A549 (cell line): ENCODE measurements around the gene CACNA2D4. TPM values are rescaled to one million over a fixed set of nuclear protein-coding genes. Genes with fewer than 3 reads are reported as not detected.

ENCODE experiments used
- ATAC-seq, 2 experiments: fragments of 200-7000 bp in 1 of 2; fragments of >200 bp in 1 of 2; cut with Nextera tagmentation in 1 of 2; cut with Tn5 transposase in 1 of 2; 3 replicates each; pipeline versions ENCODE4 v1.8.0 to v1.9.1; 2018 to 2020; ENCODE audit warnings: mild to moderate bottlenecking in 1 of 2, moderate library complexity in 1 of 2
- CTCF ChIA-PET: fragments of 300-600 bp; sonication (Branson Sonifier 250); formaldehyde crosslinking; extraction: SDS; loops from one replicate; lab custom pipeline; 2021; ENCODE audit warnings: antibody characterized with exemption, inconsistent platforms; lab: Yijun Ruan, JAX
- POLR2A ChIA-PET: fragments of 350-600 bp; formaldehyde crosslinking; extraction: SDS; loops from one replicate; lab custom pipeline; 2021; ENCODE audit warnings: antibody characterized with exemption, inconsistent platforms; lab: Yijun Ruan, JAX
- DNase-seq, 2 experiments: peaks; one replicate each; pipeline versions ENCODE4 v3.0.0 to v3.0.0-alpha.2; 2011 to 2016; ENCODE audit warnings: low read depth in 1 of 2, low spot score in 1 of 2
- FAIRE-seq: peaks from 2 replicates; lab custom pipeline; 2011; peaks lifted over from hg19 to GRCh38; lab: Jason Lieb, UNC
- H3K27ac ChIP-seq, 2 experiments: fragments of >200 bp; sonication (Bioruptor Twin); formaldehyde crosslinking; 3 replicates each; pipeline ENCODE4 v1.5.1; 2016 to 2017
- H3K4me1 ChIP-seq: fragments of >200 bp; sonication (Bioruptor Twin); formaldehyde crosslinking; 3 replicates; pipeline ENCODE4 v1.6.1; 2016
- H3K4me2 ChIP-seq: fragments of >200 bp; sonication (Bioruptor Twin); formaldehyde crosslinking; 3 replicates; pipeline ENCODE4 v1.6.1; 2016
- H3K4me3 ChIP-seq: fragments of >200 bp; sonication (Bioruptor Twin); formaldehyde crosslinking; 3 replicates; pipeline ENCODE4 v1.5.1; 2016
- H3K9me3 ChIP-seq: fragments of >200 bp; sonication (Bioruptor Twin); formaldehyde crosslinking; 3 replicates; pipeline ENCODE4 v1.6.1; 2016
- BHLHE40 ChIP-seq: IDR thresholded peaks from 2 replicates; pipeline ENCODE4 v1.6.1; 2012; ENCODE audit warnings: low read depth, low read length, inconsistent platforms
- CEBPB ChIP-seq, 2 experiments: fragments of >200 bp in 1 of 2; sonication (Bioruptor Twin) in 1 of 2; formaldehyde crosslinking in 1 of 2; IDR thresholded peaks; 2 replicates each; pipeline ENCODE4 v1.6.1; 2012 to 2016
- ESRRA ChIP-seq: fragments of 150-350 bp; IDR thresholded peaks from 2 replicates; pipeline ENCODE4 v1.6.1; 2014; ENCODE audit warnings: mild to moderate bottlenecking, low read length, borderline replicate concordance
- GATA3 ChIP-seq: IDR thresholded peaks from 2 replicates; pipeline ENCODE4 v1.6.1; 2012; ENCODE audit warnings: borderline replicate concordance
- HDAC2 ChIP-seq: fragments of 200-600 bp; sonication (generic); IDR thresholded peaks from 2 replicates; pipeline ENCODE4 v1.6.1; 2016
- HEYL ChIP-seq: fragments of 250-450 bp; sonication (Bioruptor Pico); IDR thresholded peaks from 2 replicates; pipeline ENCODE4 v1.8.0; 2021; ENCODE audit warnings: mild to moderate bottlenecking, moderate library complexity
- HOXA7 ChIP-seq: fragments of 250-450 bp; sonication (Bioruptor Pico); IDR thresholded peaks from 2 replicates; pipeline ENCODE4 v1.5.0; 2020; ENCODE audit warnings: mild to moderate bottlenecking, moderate library complexity
- JUNB ChIP-seq: fragments of >200 bp; sonication (Bioruptor Twin); formaldehyde crosslinking; IDR thresholded peaks from 2 replicates; pipeline ENCODE4 v1.6.1; 2016
- KDM5A ChIP-seq: fragments of 200-600 bp; sonication (generic); IDR thresholded peaks from 2 replicates; pipeline ENCODE4 v1.6.1; 2016; ENCODE audit warnings: antibody characterized with exemption, mild to moderate bottlenecking
- MYC ChIP-seq: IDR thresholded peaks from 2 replicates; pipeline ENCODE4 v1.6.1; 2012; ENCODE audit warnings: mild to moderate bottlenecking, inconsistent platforms, low read length, improper control_type of control experiment, borderline replicate concordance
- NR3C1 ChIP-seq: fragments of >200 bp; sonication (Bioruptor Twin); formaldehyde crosslinking; IDR thresholded peaks from 3 replicates; pipeline ENCODE4 v1.6.1; 2017
- RARB ChIP-seq: fragments of 250-450 bp; sonication (Bioruptor Pico); IDR thresholded peaks from 2 replicates; pipeline ENCODE4 v1.8.0; 2021; ENCODE audit warnings: mild to moderate bottlenecking, moderate library complexity
- RFX5 ChIP-seq: fragments of 450-650 bp; IDR thresholded peaks from 2 replicates; pipeline ENCODE4 v1.7.1; 2014; ENCODE audit warnings: antibody characterized with exemption, mild to moderate bottlenecking, moderate library complexity
- RNF2 ChIP-seq: fragments of 200-600 bp; sonication (generic); IDR thresholded peaks from 2 replicates; pipeline ENCODE4 v1.6.1; 2016; ENCODE audit warnings: low read depth, mild to moderate bottlenecking, antibody characterized with exemption, moderate library complexity, borderline replicate concordance
- SREBF2 ChIP-seq: fragments of 450-650 bp; IDR thresholded peaks from 2 replicates; pipeline ENCODE4 v1.6.1; 2014; ENCODE audit warnings: mild to moderate bottlenecking, moderate library complexity
- TFCP2L1 ChIP-seq: fragments of 250-450 bp; sonication (Bioruptor Pico); IDR thresholded peaks from 2 replicates; pipeline ENCODE4 v1.5.0; 2021; ENCODE audit warnings: mild to moderate bottlenecking
- ZC3H11A ChIP-seq: fragments of 450-650 bp; IDR thresholded peaks from 2 replicates; pipeline ENCODE4 v1.6.1; 2014; ENCODE audit warnings: antibody characterized with exemption, mild to moderate bottlenecking
- ZFP36 ChIP-seq: fragments of 450-650 bp; IDR thresholded peaks from 2 replicates; pipeline ENCODE4 v1.6.1; 2014; ENCODE audit warnings: borderline replicate concordance; ENCODE audit not compliant: partially characterized antibody
- ZSCAN20 ChIP-seq: fragments of 250-450 bp; sonication (Bioruptor Pico); IDR thresholded peaks from 2 replicates; pipeline ENCODE4 v1.8.0; 2022; ENCODE audit warnings: mild to moderate bottlenecking, moderate library complexity
- WGBS: methylation state at CpG from one replicate; pipeline ENCODE4 v1.1.6; 2017; ENCODE audit errors: missing lambda C conversion rate; 5-methylcytosine and 5-hydroxymethylcytosine counted together
- polyA plus RNA-seq, 4 experiments: library from polyadenylated mRNA; depleted of rRNA in 3 of 4; stranded (reverse); fragments of >200 nt; fragmentation: RNase III in 1 of 4; extraction: RNeasy Plus Mini Kit Qiagen cat#74134 plus additional on column Dnase treatment in 1 of 4; gene quantifications; 2 replicates in 3 of 4; 3 replicates in 1 of 4; pipeline ENCODE4 v1.2.3, GENCODE V29; 2011 to 2017
- TF ChIP-seq, protein P1 (sequence below): fragments of 200-600 bp; sonication (generic); IDR thresholded peaks from 2 replicates; pipeline ENCODE4 v1.6.1; 2016; ENCODE audit warnings: antibody characterized with exemption, mild to moderate bottlenecking, moderate library complexity
- TF ChIP-seq, protein P2 (sequence below): fragments of 150-350 bp; IDR thresholded peaks from 2 replicates; pipeline ENCODE4 v1.6.1; 2014; ENCODE audit warnings: low read depth, mild to moderate bottlenecking, low read length
- TF ChIP-seq, protein P3 (sequence below): fragments of 450-650 bp; IDR thresholded peaks from 2 replicates; pipeline ENCODE4 v1.6.1; 2014; ENCODE audit warnings: antibody characterized with exemption

The CACNA2D4 gene
- polyA plus RNA-seq, 2 of the 4 experiments (the other 2 are of a cell fraction): not detected

DNA sequence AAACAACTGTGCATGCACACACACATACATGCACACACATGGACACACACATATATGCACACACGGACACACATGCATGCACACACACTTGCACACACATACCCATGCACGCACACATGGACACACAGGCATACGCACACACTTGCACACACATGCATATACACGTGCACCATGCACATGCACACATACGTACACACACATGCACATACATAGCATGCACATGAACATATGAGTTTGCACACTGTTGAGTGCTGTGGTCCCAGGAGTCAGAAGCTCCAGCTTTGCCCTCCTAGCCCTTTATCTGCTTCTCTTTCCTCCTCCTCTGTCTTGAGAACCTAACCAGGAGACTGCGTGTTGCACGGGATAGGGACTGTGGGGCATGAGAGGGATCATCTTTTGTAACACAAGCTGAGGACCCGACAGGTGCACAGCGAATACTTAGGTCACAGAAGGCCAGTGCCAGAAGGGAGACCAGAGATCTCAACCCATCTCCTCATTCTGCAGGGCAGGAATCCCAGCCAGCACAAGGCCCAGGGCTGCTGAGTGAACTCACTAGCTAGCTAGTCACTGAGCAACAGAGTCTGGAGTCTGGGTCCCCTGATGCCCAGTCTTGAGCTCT is 101.6 kb downstream of the CACNA2D4 start (continued):
- TF ChIP-seq, protein P1, sequence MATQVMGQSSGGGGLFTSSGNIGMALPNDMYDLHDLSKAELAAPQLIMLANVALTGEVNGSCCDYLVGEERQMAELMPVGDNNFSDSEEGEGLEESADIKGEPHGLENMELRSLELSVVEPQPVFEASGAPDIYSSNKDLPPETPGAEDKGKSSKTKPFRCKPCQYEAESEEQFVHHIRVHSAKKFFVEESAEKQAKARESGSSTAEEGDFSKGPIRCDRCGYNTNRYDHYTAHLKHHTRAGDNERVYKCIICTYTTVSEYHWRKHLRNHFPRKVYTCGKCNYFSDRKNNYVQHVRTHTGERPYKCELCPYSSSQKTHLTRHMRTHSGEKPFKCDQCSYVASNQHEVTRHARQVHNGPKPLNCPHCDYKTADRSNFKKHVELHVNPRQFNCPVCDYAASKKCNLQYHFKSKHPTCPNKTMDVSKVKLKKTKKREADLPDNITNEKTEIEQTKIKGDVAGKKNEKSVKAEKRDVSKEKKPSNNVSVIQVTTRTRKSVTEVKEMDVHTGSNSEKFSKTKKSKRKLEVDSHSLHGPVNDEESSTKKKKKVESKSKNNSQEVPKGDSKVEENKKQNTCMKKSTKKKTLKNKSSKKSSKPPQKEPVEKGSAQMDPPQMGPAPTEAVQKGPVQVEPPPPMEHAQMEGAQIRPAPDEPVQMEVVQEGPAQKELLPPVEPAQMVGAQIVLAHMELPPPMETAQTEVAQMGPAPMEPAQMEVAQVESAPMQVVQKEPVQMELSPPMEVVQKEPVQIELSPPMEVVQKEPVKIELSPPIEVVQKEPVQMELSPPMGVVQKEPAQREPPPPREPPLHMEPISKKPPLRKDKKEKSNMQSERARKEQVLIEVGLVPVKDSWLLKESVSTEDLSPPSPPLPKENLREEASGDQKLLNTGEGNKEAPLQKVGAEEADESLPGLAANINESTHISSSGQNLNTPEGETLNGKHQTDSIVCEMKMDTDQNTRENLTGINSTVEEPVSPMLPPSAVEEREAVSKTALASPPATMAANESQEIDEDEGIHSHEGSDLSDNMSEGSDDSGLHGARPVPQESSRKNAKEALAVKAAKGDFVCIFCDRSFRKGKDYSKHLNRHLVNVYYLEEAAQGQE: no peak
- TF ChIP-seq ZFP36: no peak
- no peak for TF ChIP-seq GATA3
- TF ChIP-seq, all 56 proteins: peak for 0

DNA sequence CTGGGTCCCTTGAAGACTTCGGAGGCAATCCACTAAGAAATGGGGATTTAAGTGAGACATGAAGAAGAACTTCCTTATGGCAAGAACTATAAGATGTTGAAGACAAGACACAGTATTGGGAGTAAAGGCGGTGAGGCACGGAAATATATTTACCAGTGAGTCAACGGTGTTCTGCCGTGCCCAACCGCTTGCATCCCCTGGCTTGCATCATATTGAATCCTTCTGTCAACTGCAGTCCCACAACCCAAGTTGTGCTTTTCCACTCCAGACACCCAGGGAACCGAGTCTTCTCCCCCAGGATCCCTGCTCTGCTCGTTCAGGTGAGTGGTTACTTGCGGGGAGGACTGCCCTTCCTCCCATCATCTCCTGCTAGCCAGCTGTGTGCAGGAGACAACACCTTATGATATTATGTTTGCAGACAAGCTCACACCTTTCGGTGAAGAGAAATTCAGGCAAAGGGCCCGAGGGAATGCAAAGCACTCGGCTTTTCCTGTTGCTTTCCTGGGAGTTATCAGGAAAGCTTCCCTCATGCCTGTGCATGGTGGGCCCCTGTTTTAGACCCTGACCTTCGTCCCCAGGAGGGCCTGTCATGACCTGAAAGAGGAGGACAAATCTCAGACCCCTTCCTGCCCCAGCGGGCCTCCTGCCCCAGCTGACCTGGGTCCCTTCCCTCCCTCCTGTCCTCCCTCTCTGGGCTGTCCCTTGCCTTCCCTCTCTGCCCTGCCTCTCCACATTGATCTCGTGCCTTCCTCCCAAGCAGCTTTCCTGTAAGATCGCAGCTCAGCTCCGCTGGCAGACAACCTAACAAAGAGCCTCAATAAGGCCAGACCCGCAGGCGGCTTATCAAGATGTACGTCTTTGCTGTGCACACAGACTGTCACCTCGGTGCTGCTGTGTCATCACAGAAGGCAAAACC is 102.4 kb downstream of the CACNA2D4 start:
- no peak for TF ChIP-seq RARB
- no peak for TF ChIP-seq ZSCAN20 (CRISPR knock-in tag)
- no peak for TF ChIP-seq HEYL (CRISPR knock-in tag)
- TF ChIP-seq CEBPB (IDR thresholded peaks at IDR 0.05): no peak
- no peak for TF ChIP-seq ESRRA
- TF ChIP-seq NR3C1: no peak
- TF ChIP-seq TFCP2L1 (CRISPR knock-in tag): no peak
- no peak for TF ChIP-seq BHLHE40
- TF ChIP-seq RNF2: no peak
- no peak for TF ChIP-seq KDM5A
- TF ChIP-seq HOXA7 (CRISPR knock-in tag): no peak
- no peak for TF ChIP-seq RFX5
- TF ChIP-seq, protein P2, sequence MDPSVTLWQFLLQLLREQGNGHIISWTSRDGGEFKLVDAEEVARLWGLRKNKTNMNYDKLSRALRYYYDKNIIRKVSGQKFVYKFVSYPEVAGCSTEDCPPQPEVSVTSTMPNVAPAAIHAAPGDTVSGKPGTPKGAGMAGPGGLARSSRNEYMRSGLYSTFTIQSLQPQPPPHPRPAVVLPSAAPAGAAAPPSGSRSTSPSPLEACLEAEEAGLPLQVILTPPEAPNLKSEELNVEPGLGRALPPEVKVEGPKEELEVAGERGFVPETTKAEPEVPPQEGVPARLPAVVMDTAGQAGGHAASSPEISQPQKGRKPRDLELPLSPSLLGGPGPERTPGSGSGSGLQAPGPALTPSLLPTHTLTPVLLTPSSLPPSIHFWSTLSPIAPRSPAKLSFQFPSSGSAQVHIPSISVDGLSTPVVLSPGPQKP: no peak
- TF ChIP-seq HDAC2: no peak
- TF ChIP-seq ZC3H11A: no peak
- TF ChIP-seq MYC: no peak
- no peak for TF ChIP-seq SREBF2
- TF ChIP-seq, protein P3, sequence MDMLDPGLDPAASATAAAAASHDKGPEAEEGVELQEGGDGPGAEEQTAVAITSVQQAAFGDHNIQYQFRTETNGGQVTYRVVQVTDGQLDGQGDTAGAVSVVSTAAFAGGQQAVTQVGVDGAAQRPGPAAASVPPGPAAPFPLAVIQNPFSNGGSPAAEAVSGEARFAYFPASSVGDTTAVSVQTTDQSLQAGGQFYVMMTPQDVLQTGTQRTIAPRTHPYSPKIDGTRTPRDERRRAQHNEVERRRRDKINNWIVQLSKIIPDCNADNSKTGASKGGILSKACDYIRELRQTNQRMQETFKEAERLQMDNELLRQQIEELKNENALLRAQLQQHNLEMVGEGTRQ: no peak
- no peak for TF ChIP-seq JUNB
- DNase-seq (no peak), ATAC-seq (no peak), FAIRE-seq (no peak)
- H3K4me3 ChIP-seq: no peak overlapping the region
- no peak overlapping the region for H3K27ac ChIP-seq
- H3K4me2 ChIP-seq: no peak overlapping the region
- 0 out of 3 replicates have a peak, but pooled peaks cover 3% of the 10 kb centered on the region for H3K4me1 ChIP-seq
- H3K9me3 ChIP-seq: no peaks in the 10 kb centered on the region
- ChIA-PET POLR2A (no interaction called here), CTCF (interaction anchor here (1.7 to 2.0 kb wide), 2 partner anchors 25 to 124 kb away, joined by 5 to 8 read pairs; no protein-coding TSS in a partner anchor)
- WGBS: 37% methylated on average over 21 of the region's 21 CpGs
